K562 (cell line): Measurements from ENCODE around the gene COMP. TPM values are rescaled to one million over a fixed set of nuclear protein-coding genes. Genes with fewer than 3 reads are reported as not detected.
A peak's percentile ranks its signal among the peaks of the same experiment; 100 is the strongest.

Source experiments
- GABPB1 ChIP-seq: sonication (generic); formaldehyde crosslinking; IDR thresholded peaks from 2 replicates; pipeline ENCODE4 v1.8.0; 2022; ENCODE audit warnings: mild to moderate bottlenecking, missing genetic modification reagents
- GABPB2 ChIP-seq: fragments of 250-450 bp; sonication (Bioruptor Pico); conservative IDR thresholded peaks from 2 replicates; pipeline ENCODE4 v1.5.1; 2021; ENCODE audit warnings: mild to moderate bottlenecking
- GATAD2A ChIP-seq: fragments of 450-650 bp; IDR thresholded peaks from 2 replicates; pipeline ENCODE4 v1.6.1; 2017
- HMGN3 ChIP-seq: IDR thresholded peaks from 2 replicates; pipeline ENCODE4 v1.6.1; 2011; ENCODE audit warnings: borderline replicate concordance, low read depth, mild to moderate bottlenecking, mixed read lengths, low read length; ENCODE audit not compliant: insufficient read length; ENCODE audit errors: extremely low read depth
- KAT2B ChIP-seq: IDR thresholded peaks from one replicate; pipeline ENCODE4 v1.6.1; 2012; ENCODE audit warnings: low read depth, mild to moderate bottlenecking, control low read depth, inconsistent platforms, low read length, moderate library complexity
- MEIS2 ChIP-seq: fragments of 450-650 bp; IDR thresholded peaks from 2 replicates; pipeline ENCODE4 v1.6.1; 2014; ENCODE audit warnings: mild to moderate bottlenecking; ENCODE audit not compliant: partially characterized antibody
- NFE2L1 ChIP-seq: fragments of 450-650 bp; IDR thresholded peaks from 2 replicates; pipeline ENCODE4 v1.6.1; 2016; ENCODE audit warnings: missing genetic modification characterization, low read depth, mild to moderate bottlenecking, missing compliant biosample characterization, moderate library complexity, borderline replicate concordance
- NFXL1 ChIP-seq: fragments of 450-650 bp; formaldehyde crosslinking; IDR thresholded peaks from 2 replicates; pipeline ENCODE4 v1.4.0; 2021; ENCODE audit warnings: mild to moderate bottlenecking
- PHF20 ChIP-seq: fragments of 450-650 bp; IDR thresholded peaks from 2 replicates; pipeline ENCODE4 v1.6.1; 2018; ENCODE audit not compliant: partially characterized antibody
- RB1 ChIP-seq: fragments of 450-650 bp; IDR thresholded peaks from 2 replicates; pipeline ENCODE4 v1.6.1; 2017; ENCODE audit warnings: low read depth, mild to moderate bottlenecking
- RREB1 ChIP-seq: fragments of 250-450 bp; sonication (Bioruptor Pico); IDR thresholded peaks from 2 replicates; pipeline ENCODE4 v1.4.0; 2020
- SRSF1 ChIP-seq: fragments of 200-400 bp; formaldehyde crosslinking; IDR thresholded peaks from 2 replicates; pipeline ENCODE4 v1.6.1; 2017; ENCODE audit warnings: mild to moderate bottlenecking, low read depth, low read length, moderate library complexity
- SRSF7 ChIP-seq: fragments of 200-400 bp; formaldehyde crosslinking; optimal IDR thresholded peaks from 2 replicates; pipeline ENCODE3; 2017; ENCODE audit warnings: mild to moderate bottlenecking, low read depth, low read length
- SUPT5H ChIP-seq: fragments of 450-650 bp; IDR thresholded peaks from 2 replicates; pipeline ENCODE4 v1.6.1; 2016
- TARDBP ChIP-seq: fragments of 450-650 bp; IDR thresholded peaks from 2 replicates; pipeline ENCODE4 v1.6.1; 2016
- TBL1XR1 ChIP-seq, 2 experiments: IDR thresholded peaks; 2 replicates each; pipeline ENCODE4 v1.6.1; 2012; ENCODE audit warnings: improper control_type of control experiment in 2 of 2, low read length in 2 of 2, mild to moderate bottlenecking in 1 of 2
- THAP12 ChIP-seq: fragments of 250-450 bp; sonication (Bioruptor Pico); IDR thresholded peaks from 2 replicates; pipeline ENCODE4 v1.9.0; 2021; ENCODE audit warnings: mild to moderate bottlenecking, inconsistent platforms
- ZNF197 ChIP-seq: fragments of 200-800 bp; sonication (Bioruptor generic); IDR thresholded peaks from 2 replicates; pipeline ENCODE4 v1.6.1; 2016; ENCODE audit warnings: low read depth, missing genetic modification characterization, missing compliant biosample characterization
- ZNF277 ChIP-seq: fragments of 250-450 bp; sonication (Bioruptor Pico); IDR thresholded peaks from 2 replicates; pipeline ENCODE4 v1.8.0; 2022; ENCODE audit warnings: inconsistent platforms, mild to moderate bottlenecking, moderate library complexity, borderline replicate concordance
- ZNF3 ChIP-seq: fragments of 250-450 bp; sonication (Bioruptor Pico); IDR thresholded peaks from 2 replicates; pipeline ENCODE4 v1.5.0; 2021; ENCODE audit warnings: mild to moderate bottlenecking, moderate library complexity
- polyA plus RNA-seq, 8 experiments: library from polyadenylated mRNA; depleted of rRNA in 4 of 8; stranded (reverse) in 5 of 8; unstranded in 3 of 8; fragments of >200 nt; fragmentation: Nextera tagmentation in 2 of 8; fragmentation: Illumina TruSeq in 1 of 8; extraction: Ambion mirVana in 2 of 8; extraction: Trizol in 1 of 8; gene quantifications; 2 replicates each; pipeline versions ENCODE4 v1.2.1 to v1.2.3, GENCODE V29; 2011 to 2014; ENCODE audit warnings: inconsistent platforms in 1 of 8, missing spikeins in 1 of 8
- total RNA-seq, 7 experiments: library from RNA; depleted of rRNA in 6 of 7; stranded (reverse); fragments of >200 nt in 6 of 7; fragmentation: Illumina TruSeq in 2 of 7; extraction: Trizol in 2 of 7; gene quantifications; 2 replicates each; pipeline versions ENCODE4 v1.2.1 to v1.2.3, GENCODE V29; 2011 to 2021; ENCODE audit warnings: low replicate concordance in 1 of 7

Gene COMP
- total and polyA plus RNA-seq, 9 of the 15 experiments (the other 6 are each of a cell fraction or from before 2014, with no cell fraction given) = 0.07 TPM; not detected in 8

GRCh38 chr19:18763674-18764590 is 27.2 kb downstream of the COMP start (continued):
- TF ChIP-seq TARDBP = 0 out of 2 replicates have a peak, but pooled peaks have one; percentile 33
- peak; percentile 63 for TF ChIP-seq HMGN3
- TF ChIP-seq GATAD2A = no peak
- TF ChIP-seq THAP12 (CRISPR knock-in tag) = no peak
- TF ChIP-seq NFE2L1 = no peak
- TF ChIP-seq ZNF197 (CRISPR knock-in tag) = no peak
- TF ChIP-seq RB1 = no peak
- peak; percentile 16 for TF ChIP-seq MEIS2
- no peak for TF ChIP-seq PHF20
- TF ChIP-seq SUPT5H = no peak
- TF ChIP-seq GABPB1 (CRISPR knock-in tag) = no peak
- TF ChIP-seq GABPB2 = no peak
- TF ChIP-seq KAT2B = no peak
- no peak for TF ChIP-seq RREB1 (CRISPR knock-in tag)
- TF ChIP-seq ZNF3 = no peak
- no peak for TF ChIP-seq TBL1XR1 (IDR thresholded peaks at IDR 0.05; ENCODE audit: low read length in 2 of 2)
- TF ChIP-seq ZNF277 (CRISPR knock-in tag) = no peak
- no peak for TF ChIP-seq NFXL1 (CRISPR knock-in tag)
- TF ChIP-seq SRSF1 = no peak
- TF ChIP-seq SRSF7 = no peak
